C4-2B (cell line): ENCODE data around the gene RSPH9.
"Not testable (repeated sequence)": the region's sequence is repeated elsewhere in the genome, so short reads cannot be mapped to it uniquely, and the experiment has no call there.

Source experiments
- CTCF ChIP-seq: fragments of 450-650 bp; conservative IDR thresholded peaks from 2 replicates; pipeline ENCODE4 v1.5.1; 2017; ENCODE audit warnings: mild to moderate bottlenecking
- ZFX ChIP-seq: fragments of 450-650 bp; IDR thresholded peaks from 2 replicates; pipeline ENCODE4 v1.6.1; 2017

- TF ChIP-seq CTCF, ZFX: not testable (repeated sequence)
Measured at GRCh38 chr6:43652822-43653221, 8.0 kb downstream of the RSPH9 start.
